GM18508 (cell line): ENCODE measurements around the gene GFI1B.
"Not testable (repeated sequence)": the region's sequence is repeated elsewhere in the genome, so short reads cannot be mapped to it uniquely, and the experiment has no call there.

ENCODE experiments used
- ATAC-seq: cut with Tn5 transposase; IDR thresholded peaks from one replicate; pipeline ENCODE4 v1.9.1; 2021; ENCODE audit warnings: moderate number of reproducible peaks; ENCODE audit not compliant: insufficient read depth, unreplicated experiment

GFI1B gene

GRCh38 chr9:133005957-133006356, 27.5 kb downstream of the GFI1B start:
- ATAC-seq, result no peak

GRCh38 chr9:133006731-133007352, 28.3 kb downstream of the GFI1B start:
- ATAC-seq, result no peak

GRCh38 chr9:133008406-133008805, 29.9 kb downstream of the GFI1B start:
- ATAC-seq, result no peak

- no peak for ATAC-seq
Measured at GRCh38 chr9:133008824-133009223, 30.3 kb downstream of the GFI1B start.

GRCh38 chr9:133009906-133010582, 31.6 kb downstream of the GFI1B start:
- no peak for ATAC-seq

- no peak for ATAC-seq
Measured at GRCh38 chr9:133014696-133015095, 36.2 kb downstream of the GFI1B start.

- no peak for ATAC-seq
Measured at GRCh38 chr9:133023117-133023890, 44.8 kb downstream of the GFI1B start.

GRCh38 chr9:133026426-133026825, 47.9 kb downstream of the GFI1B start:
- no peak for ATAC-seq

- no peak for ATAC-seq
Measured at GRCh38 chr9:133027134-133027533, 48.6 kb downstream of the GFI1B start.

- ATAC-seq, result no peak
Measured at GRCh38 chr9:133028221-133028620, 49.7 kb downstream of the GFI1B start.

- ATAC-seq, result no peak
Measured at GRCh38 chr9:133029994-133030316, 51.5 kb downstream of the GFI1B start.

GRCh38 chr9:133030317-133031129, 52.0 kb downstream of the GFI1B start, which contains the start of gene GTF3C5:
Gene GTF3C5, plus strand, starts transcription at chr9:133030997. Its CDS starts 15 bp downstream, at chr9:133031012.
- ATAC-seq, result peak; percentile 87

GRCh38 chr9:133031130-133031422, 52.6 kb downstream of the GFI1B start:
- ATAC-seq, result no peak

- no peak for ATAC-seq
Measured at GRCh38 chr9:133031496-133031911, 53.0 kb downstream of the GFI1B start.

- no peak for ATAC-seq
Measured at GRCh38 chr9:133032171-133032570, 53.7 kb downstream of the GFI1B start.

GRCh38 chr9:133035669-133036068, 57.2 kb downstream of the GFI1B start:
- no peak for ATAC-seq

GRCh38 chr9:133037775-133038515, 59.5 kb downstream of the GFI1B start:
- no peak for ATAC-seq

GRCh38 chr9:133040892-133041479, 62.5 kb downstream of the GFI1B start:
- not testable (repeated sequence) for ATAC-seq
